HEK293 (cell line): ENCODE data around the gene GPATCH2.

Source experiments
- BCL6B ChIP-seq: fragments of 450-650 bp; formaldehyde crosslinking; IDR thresholded peaks from 2 replicates; pipeline ENCODE4 v1.5.1; 2017; ENCODE audit warnings: missing biosample characterization, missing genetic modification characterization
- CTCF ChIP-seq: fragments of 450-650 bp; formaldehyde crosslinking; IDR thresholded peaks from 2 replicates; pipeline ENCODE4 v1.5.1; 2016; ENCODE audit warnings: missing biosample characterization, missing genetic modification characterization
- HOXC10 ChIP-seq: sonication (generic); formaldehyde crosslinking; IDR thresholded peaks from 2 replicates; pipeline ENCODE4 v1.8.1; 2023; ENCODE audit warnings: mild to moderate bottlenecking, missing genetic modification reagents
- PRDM10 ChIP-seq: fragments of 450-650 bp; formaldehyde crosslinking; IDR thresholded peaks from 2 replicates; pipeline ENCODE4 v1.5.1; 2016; ENCODE audit warnings: missing biosample characterization, missing genetic modification characterization
- REST ChIP-seq: fragments of 450-650 bp; formaldehyde crosslinking; IDR thresholded peaks from 2 replicates; pipeline ENCODE4 v1.5.1; 2016; ENCODE audit warnings: missing biosample characterization, missing genetic modification characterization
- SP2 ChIP-seq: fragments of 450-650 bp; formaldehyde crosslinking; IDR thresholded peaks from 2 replicates; pipeline ENCODE4 v1.5.1; 2016; ENCODE audit warnings: missing biosample characterization, missing genetic modification characterization
- ZNF148 ChIP-seq: fragments of 450-650 bp; formaldehyde crosslinking; IDR thresholded peaks from 2 replicates; pipeline ENCODE4 v1.5.0; 2017; ENCODE audit warnings: missing biosample characterization, missing genetic modification characterization, borderline replicate concordance
- ZNF274 ChIP-seq, 2 experiments: fragments of 200-500 bp in 1 of 2; fragments of 450-650 bp in 1 of 2; sonication (Bioruptor generic) in 1 of 2; formaldehyde crosslinking in 1 of 2; IDR thresholded peaks; 2 replicates each; pipeline versions ENCODE4 v1.5.1 to v1.6.1; 2014 to 2016; ENCODE audit warnings: borderline replicate concordance in 1 of 2, inconsistent platforms in 1 of 2, low read length in 1 of 2, missing biosample characterization in 1 of 2, missing genetic modification characterization in 1 of 2
- ZNF76 ChIP-seq: fragments of 450-650 bp; formaldehyde crosslinking; IDR thresholded peaks from 2 replicates; pipeline ENCODE4; 2016; ENCODE audit warnings: low read depth, missing biosample characterization, missing genetic modification characterization, borderline replicate concordance
- ZNF843 ChIP-seq: fragments of 450-650 bp; formaldehyde crosslinking; IDR thresholded peaks from 2 replicates; pipeline ENCODE4 v1.5.1; 2016; ENCODE audit warnings: missing biosample characterization, missing genetic modification characterization

- TF ChIP-seq SP2 (no peak), PRDM10 (tag by site-specific recombination) (no peak), ZNF76 (tag by site-specific recombination) (no peak), CTCF (tag by site-specific recombination) (no peak), ZNF148 (tag by site-specific recombination) (no peak), HOXC10 (no peak), REST (tag by site-specific recombination) (no peak), BCL6B (tag by site-specific recombination) (no peak), ZNF843 (no peak), ZNF274 (IDR thresholded peaks at IDR 0.05; ENCODE audit: low read length) (no peak), ZNF274 (tag by site-specific recombination; IDR thresholded peaks at IDR 0.05; ENCODE audit: borderline replicate concordance) (no peak)
These were observed 67.7 kb downstream of the GPATCH2 start for GRCh38 chr1:217563179-217563578.
